Dedifferentiated amniotic fluid mesenchymal stem cell (primary cell): Measurements from ENCODE around the gene TXK.
"Not testable (repeated sequence)": the region's sequence is repeated elsewhere in the genome, so short reads cannot be mapped to it uniquely, and the experiment has no call there.

Experiments
- DNase-seq: peaks from one replicate; pipeline ENCODE4 v3.0.0-alpha.2; 2016; ENCODE audit errors: extremely low spot score

The TXK gene

GRCh38 chr4:48134081-48134480, at the start of gene TXK:
TSS of gene TXK (minus strand) at chr4:48134250. CDS start at chr4:48134170, 80 bp downstream.
- no peak for DNase-seq

GRCh38 chr4:48180234-48180633, 46.2 kb upstream of the TXK start:
- DNase-seq: no peak

- DNase-seq: no peak
These were observed 44.9 kb upstream of the TXK start for GRCh38 chr4:48178931-48179330.

GRCh38 chr4:48175806-48176205, 41.8 kb upstream of the TXK start:
- DNase-seq: no peak

- no peak for DNase-seq
These were observed 41.3 kb upstream of the TXK start for GRCh38 chr4:48175328-48175727.

GRCh38 chr4:48173056-48173991, 39.3 kb upstream of the TXK start:
- DNase-seq: peak; percentile 33

GRCh38 chr4:48172651-48173050, 38.6 kb upstream of the TXK start:
- DNase-seq: no peak

- DNase-seq: no peak
These were observed 35.6 kb upstream of the TXK start for GRCh38 chr4:48169636-48170035.

GRCh38 chr4:48167538-48168263, 33.7 kb upstream of the TXK start:
- no peak for DNase-seq

- DNase-seq: not testable (repeated sequence)
These were observed 30.5 kb upstream of the TXK start for GRCh38 chr4:48164561-48164960.

GRCh38 chr4:48163746-48164145, 29.7 kb upstream of the TXK start:
- no peak for DNase-seq

- peak; percentile 41 for DNase-seq
These were observed 28.1 kb upstream of the TXK start for GRCh38 chr4:48162162-48162561.

- no peak for DNase-seq
These were observed 23.2 kb upstream of the TXK start for GRCh38 chr4:48157271-48157670.

- DNase-seq: no peak
These were observed 22.4 kb upstream of the TXK start for GRCh38 chr4:48156423-48156822.

- no peak for DNase-seq
These were observed 19.9 kb upstream of the TXK start for GRCh38 chr4:48153791-48154550.

GRCh38 chr4:48152259-48152658, 18.2 kb upstream of the TXK start:
- DNase-seq: no peak

GRCh38 chr4:48149827-48150370, 15.8 kb upstream of the TXK start:
- no peak for DNase-seq

- DNase-seq: no peak
These were observed 13.6 kb upstream of the TXK start for GRCh38 chr4:48147621-48148020.

- DNase-seq: peak; percentile 66
These were observed 7.0 kb upstream of the TXK start for GRCh38 chr4:48141048-48141447.

- DNase-seq: peak; percentile 28
These were observed 5.6 kb upstream of the TXK start for GRCh38 chr4:48139691-48140090.

GRCh38 chr4:48138936-48139335, 4.9 kb upstream of the TXK start:
- no peak for DNase-seq

- no peak for DNase-seq
These were observed 4.5 kb upstream of the TXK start for GRCh38 chr4:48138511-48138910.
